SW 1271 (cell line): ENCODE results near the gene C16orf95.

ENCODE experiments used
- DNase-seq, 2 experiments: peaks; one replicate each; lab custom pipeline; 2025; lab: John Stamatoyannopoulos, UW

The C16orf95 gene

GRCh38 chr16:87316450-87316922 is 706 bp downstream of the C16orf95 start:
- DNase-seq, result no peak

DNA sequence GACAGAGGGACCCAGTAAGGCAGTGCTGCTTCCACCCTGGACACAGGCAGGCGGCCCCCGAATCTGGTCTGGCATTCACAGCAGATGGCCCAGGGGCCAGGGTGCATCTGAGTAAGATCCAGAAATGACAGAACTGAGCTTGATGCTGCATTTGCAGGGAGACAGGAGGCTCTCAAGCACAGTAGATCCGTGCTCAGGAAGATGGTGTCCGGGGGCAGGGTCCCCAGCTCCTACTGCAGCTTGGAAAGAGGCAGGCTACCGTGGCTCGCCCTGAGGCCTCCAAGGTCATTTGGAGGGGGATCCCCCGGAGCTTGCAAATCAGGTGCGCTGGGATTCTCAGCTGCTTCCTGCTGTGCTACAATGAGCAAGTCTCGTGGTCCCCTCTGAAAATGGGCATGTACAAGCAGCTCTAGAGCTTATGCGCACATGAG is 2.2 kb downstream of the C16orf95 start:
- DNase-seq, result no peak

GRCh38 chr16:87312008-87312407 is 5.2 kb downstream of the C16orf95 start:
- DNase-seq, result no peak

- DNase-seq, result no peak
Observed at GRCh38 chr16:87311387-87311786, 5.8 kb downstream of the C16orf95 start.

DNA sequence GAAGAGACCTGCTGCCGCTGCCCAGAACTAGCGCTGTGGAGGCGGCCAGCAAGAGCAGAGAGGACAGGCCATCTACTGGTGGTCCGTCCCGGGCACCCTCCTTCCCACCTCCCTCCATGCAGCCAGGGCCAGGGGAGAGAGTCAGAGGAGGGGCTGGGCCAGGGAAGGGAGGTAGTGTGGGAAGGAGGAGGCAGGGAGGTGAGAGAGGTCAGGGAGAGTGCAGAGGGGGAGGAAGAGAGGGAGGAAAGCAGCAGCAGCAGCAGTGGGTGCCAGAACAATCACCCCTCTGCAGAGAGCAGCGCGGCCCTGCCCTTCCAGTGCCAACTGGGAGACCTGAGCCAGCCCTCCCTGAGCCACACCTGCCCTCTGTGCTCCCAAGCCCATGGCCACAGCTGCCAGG is 6.6 kb downstream of the C16orf95 start:
- no peak for DNase-seq

- DNase-seq, result no peak
Observed at GRCh38 chr16:87309620-87310525, 7.3 kb downstream of the C16orf95 start.

GRCh38 chr16:87308826-87309225 is 8.4 kb downstream of the C16orf95 start:
- no peak for DNase-seq

DNA sequence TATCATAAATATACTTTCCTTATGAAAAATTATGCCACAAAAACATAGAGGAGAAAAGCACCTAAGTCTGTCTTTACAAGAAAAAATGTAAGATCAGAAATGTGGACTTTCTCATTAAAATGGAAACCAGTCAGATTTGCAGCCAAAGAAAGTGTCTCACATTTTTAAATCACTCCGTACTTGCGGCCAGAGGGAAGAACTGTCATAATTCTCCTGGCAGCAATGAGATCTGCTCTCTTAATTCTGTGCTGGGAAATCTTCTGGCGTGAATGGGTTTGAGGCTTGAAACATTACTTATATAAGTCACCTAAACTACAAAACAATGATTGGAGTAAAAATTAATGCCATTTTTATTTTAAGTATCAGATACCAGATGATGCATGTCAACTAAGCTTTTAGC is 10.7 kb downstream of the C16orf95 start:
- no peak for DNase-seq

- peak in 1 of 2 experiments; percentile 23 for DNase-seq
Observed at GRCh38 chr16:87305505-87306391, 11.4 kb downstream of the C16orf95 start.

DNA sequence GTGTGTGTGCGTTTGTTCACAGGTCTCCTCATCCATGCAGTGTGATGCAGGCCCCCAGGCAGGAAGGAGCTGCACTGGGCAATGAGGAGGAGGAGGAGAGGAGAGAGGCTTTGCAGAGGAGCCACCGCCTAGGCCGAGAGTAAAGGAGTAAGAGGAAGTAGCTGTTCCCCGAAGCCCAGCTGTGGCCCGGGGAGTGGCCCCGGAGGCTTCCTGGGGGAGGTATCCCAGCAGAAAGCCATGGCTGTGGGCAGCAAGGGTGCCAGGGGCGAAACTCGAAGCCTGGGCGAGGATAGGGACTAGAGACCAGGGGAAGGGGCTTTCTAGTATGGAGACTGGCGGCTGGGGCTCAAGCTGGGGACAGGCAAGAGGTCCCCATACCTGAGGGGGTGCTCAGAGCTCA is 12.2 kb downstream of the C16orf95 start:
- no peak for DNase-seq

GRCh38 chr16:87303962-87304521 is 13.2 kb downstream of the C16orf95 start:
- no peak for DNase-seq

GRCh38 chr16:87303431-87303930 is 13.7 kb downstream of the C16orf95 start:
- DNase-seq, result peak in 1 of 2 experiments; percentile 50

DNA sequence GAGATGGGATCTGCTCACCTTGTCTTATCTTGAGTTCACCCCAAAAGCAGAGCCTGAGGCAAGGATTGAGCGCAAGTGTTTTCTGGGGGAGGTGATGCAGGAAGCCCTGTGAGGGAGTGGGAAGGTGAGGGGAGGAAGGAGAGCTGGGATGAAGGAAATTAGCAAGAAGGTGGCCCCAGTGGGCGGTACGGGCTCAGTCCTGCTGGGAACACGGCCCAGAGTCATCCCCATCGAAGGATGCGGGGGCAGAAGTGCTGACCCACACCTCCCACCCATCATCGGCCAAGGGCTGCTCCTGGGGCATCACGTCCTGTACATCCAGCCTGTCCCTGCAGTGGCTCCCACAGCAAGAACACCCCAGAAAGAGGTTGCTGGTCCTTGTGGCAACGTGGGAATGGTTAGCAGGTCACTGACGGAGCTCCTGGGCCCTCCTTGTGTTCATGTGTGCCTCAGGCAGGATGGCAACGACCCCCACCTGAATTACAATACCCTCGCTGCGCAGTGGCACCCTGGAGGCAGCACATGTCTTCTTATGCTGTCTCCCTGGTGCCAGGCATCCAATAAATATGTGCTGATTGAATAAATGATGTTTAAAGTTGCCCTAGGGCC is 18.2 kb downstream of the C16orf95 start:
- DNase-seq, result no peak

GRCh38 chr16:87297918-87298631 is 19.1 kb downstream of the C16orf95 start:
- no peak for DNase-seq

GRCh38 chr16:87297407-87297806 is 19.8 kb downstream of the C16orf95 start:
- no peak for DNase-seq

DNA sequence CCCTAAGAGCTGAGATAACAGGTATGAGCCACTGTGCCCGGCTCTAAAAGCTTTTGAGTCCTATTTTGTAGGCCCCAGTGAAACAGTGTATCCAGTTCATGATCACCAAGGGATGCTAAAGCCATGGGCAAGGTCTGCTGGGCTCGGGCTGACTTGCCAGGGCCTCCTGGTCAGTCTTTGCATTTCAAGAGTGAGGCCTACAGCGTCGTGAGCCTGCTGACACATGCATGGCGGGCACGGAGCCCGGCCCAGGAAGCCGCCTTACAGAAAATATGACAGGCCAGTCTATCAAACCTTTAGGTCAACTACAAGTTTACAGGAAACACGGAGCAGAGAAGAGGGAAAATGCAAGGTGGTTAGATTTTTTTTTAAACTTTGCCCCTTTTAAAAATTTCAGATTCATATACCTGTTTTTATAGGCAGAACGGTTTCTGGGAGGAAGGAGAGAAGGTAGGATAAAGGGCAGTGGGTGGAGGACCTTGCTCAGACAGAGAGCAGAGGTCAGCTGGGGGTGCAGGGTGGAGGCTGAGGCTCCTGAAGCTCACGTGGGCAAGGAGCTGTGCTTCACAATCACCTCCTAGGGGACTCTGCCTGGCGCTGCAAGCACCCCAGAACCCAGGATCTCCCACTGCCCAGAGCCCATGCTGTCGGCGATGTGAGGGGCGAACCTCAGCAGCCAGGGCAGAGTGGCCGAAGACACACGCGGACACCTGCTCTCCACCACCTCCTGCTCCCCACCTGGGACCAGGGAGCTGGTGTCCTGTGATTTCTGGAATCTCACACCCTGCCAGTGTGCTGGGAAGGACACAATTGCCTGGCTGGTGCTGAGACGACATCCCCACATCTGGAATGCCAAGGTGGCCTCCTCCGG is 21.3 kb downstream of the C16orf95 start:
- no peak for DNase-seq

DNA sequence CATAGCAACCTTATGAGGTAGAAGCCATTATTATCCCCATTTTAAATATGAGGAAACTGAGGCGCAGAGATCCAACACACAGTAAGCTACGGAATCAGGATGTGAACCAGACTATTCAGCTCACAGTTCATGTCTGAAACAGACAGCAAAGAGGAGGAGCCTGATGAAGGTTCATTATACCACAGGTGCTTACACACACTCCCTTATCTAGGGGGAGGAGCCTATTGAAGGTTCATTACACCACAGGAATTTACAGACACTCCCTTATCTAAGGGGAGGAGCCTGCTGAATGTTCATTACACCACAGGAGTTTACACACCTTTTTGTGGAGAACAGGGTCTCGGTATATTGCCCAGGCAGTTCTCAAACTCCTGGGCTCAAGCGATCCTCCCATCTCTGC is 21.9 kb downstream of the C16orf95 start:
- DNase-seq, result peak in 1 of 2 experiments; percentile 36

- DNase-seq, result no peak
Observed at GRCh38 chr16:87293990-87294389, 23.2 kb downstream of the C16orf95 start.

DNA sequence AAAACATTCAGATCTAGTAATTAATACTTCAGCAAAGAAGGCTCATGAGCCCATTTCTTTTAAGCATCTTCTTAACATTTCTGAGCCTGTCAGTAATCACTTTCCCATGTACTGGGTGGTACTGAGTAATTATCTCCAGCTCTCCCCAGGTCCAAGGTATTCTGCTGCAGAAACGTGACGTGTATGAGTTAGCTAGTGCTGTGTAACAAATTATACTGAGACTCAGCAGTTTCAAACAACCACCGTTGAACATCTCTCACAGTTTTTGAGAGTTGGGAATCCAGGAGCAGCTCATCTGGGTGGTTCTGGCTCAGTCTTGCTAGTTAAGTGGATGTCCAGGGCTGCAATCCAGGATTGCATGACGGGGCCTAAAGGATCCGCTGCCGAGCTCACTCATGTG is 25.2 kb downstream of the C16orf95 start:
- DNase-seq, result no peak

DNA sequence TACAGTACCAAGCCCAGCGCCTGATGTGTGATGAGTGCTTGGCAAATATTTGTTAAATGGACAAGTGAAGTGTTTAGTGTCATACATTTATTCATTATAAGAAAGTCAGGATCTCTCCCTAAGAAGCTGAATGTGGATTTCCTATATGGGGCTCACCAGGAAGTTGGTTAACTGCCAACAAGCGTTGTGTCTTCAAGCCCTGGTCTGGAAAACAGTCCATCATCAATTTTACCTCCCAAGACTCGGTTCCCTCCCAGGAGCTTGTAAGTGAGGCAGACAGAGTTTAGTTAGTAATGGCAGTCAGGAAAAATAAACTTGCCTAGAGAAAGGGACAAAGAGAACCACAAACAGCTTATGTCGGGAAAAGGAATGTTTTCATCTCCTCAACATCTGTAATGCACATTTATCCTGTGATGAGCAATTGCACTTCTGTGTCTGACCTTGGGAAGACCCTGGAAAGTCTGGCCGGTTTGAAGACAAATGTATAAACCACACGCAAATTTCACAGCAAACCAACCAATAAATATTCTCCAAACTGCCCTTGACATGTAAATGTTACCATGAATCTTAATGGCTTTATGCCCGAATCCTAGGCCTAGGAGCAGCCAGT is 28.3 kb downstream of the C16orf95 start:
- DNase-seq, result no peak
